ENCODE measurements around the gene PEX3.

PEX3 gene

DNA sequence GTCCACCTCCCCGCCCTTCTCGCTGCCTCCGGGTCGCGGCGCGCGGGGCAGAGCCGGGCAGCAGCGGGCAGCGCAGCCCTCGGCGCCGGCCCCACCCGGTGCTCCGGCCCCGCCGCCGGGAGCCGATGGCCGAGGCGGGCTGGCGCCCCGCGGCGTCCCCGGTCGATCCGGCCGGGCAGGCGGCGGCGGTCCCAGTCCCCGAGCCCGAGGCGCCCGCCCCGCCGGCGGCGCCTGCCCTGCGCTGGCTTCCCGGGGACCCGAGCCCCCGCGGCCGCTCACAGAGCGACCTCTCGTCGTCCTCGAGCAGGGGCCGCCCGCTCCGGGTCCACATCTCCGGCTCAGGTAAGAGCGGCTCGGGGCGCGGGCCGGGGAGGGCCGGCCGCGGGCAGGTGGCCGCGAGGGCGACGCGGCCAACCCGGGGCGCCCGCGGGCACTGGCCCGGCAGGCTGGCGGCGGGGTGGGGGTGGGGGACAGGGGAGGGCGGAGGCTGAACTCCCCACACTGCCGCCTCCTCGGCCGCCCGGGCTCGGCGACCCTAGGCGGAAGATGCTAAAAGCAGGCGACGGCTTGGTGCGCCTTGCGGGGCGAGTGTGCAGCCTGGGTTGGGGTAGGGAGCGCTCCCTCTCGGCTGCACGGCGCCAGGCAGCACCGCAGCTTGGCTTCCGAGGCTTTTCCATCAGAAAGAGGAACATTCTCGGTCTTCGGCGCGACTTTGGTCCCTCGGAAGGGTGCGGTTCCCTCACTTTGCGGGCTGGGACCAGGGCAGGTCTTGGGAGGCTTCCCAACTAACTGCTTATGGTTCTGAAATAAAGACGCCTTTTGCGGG is 86.5 kb downstream of the PEX3 start:
- Histone ChIP-seq H3K36me3 (ENCODE audit: control insufficient read depth in 2 of 2, insufficient read depth in 2 of 2, low read length in 2 of 2) (no peaks in the 10 kb centered on the region), H3K27me3 (ENCODE audit: control insufficient read depth in 2 of 2, insufficient read depth in 2 of 2, low read length in 2 of 2) (no peaks in the 10 kb centered on the region), H3K4me1 (ENCODE audit: control insufficient read depth in 2 of 2, insufficient read depth in 2 of 2, low read length in 2 of 2) (peaks cover 14 to 27% of the 10 kb centered on the region in 2 donors)

DNA sequence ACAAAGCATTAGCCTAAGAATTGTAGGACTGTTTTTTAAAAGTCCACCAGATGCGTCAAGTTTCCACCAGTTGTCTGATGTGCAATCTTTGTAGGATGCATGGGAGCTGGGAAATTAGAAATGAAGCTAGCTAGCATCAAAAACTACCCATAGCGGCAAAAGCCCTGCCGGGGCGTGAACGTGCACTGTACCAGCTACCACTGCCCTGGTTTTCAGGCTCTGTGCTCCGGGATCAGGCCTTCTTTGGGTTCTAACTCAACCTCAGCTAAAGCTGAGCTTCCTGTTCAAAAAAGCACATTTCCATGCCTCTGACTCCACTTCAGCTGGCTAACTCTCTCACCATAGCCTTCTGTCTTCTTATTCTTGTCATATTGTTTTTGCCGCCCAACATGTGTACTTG is 87.8 kb downstream of the PEX3 start:
- Histone ChIP-seq H3K9me3 (ENCODE audit: control insufficient read depth in 2 of 2, low read length in 2 of 2) (no peaks in the 10 kb centered on the region), H3K27me3 (ENCODE audit: control insufficient read depth in 2 of 2, insufficient read depth in 2 of 2, low read length in 2 of 2) (no peaks in the 10 kb centered on the region), H3K4me1 (ENCODE audit: control insufficient read depth in 2 of 2, insufficient read depth in 2 of 2, low read length in 2 of 2) (peaks cover 16 to 21% of the 10 kb centered on the region in 2 donors), H3K9ac (ENCODE audit: low read depth in 1 of 2, low read length in 2 of 2) (peak overlapping the region in 1 of 2 donors; percentile 5), H3K36me3 (ENCODE audit: control insufficient read depth in 2 of 2, insufficient read depth in 2 of 2, low read length in 2 of 2) (no peaks in the 10 kb centered on the region), H3K27ac (ENCODE audit: low read depth in 2 of 2, low read length in 2 of 2) (no peak overlapping the region), H3K4me3 (ENCODE audit: low read length in 2 of 2) (peak overlapping the region in 1 of 2 donors; percentile 34)

More for the DNA sequence above, 86.5 kb downstream of the PEX3 start:
- peak overlapping the region; percentile 71 to 78 for H3K4me3 ChIP-seq (ENCODE audit: low read length in 2 of 2)
- H3K9ac ChIP-seq (ENCODE audit: low read depth in 1 of 2, low read length in 2 of 2), result peak overlapping the region; percentile 71 to 75
- H3K27ac ChIP-seq (ENCODE audit: low read depth in 2 of 2, low read length in 2 of 2), result peak overlapping the region; percentile 81 to 89
- no peaks in the 10 kb centered on the region for H3K9me3 ChIP-seq (ENCODE audit: control insufficient read depth in 2 of 2, low read length in 2 of 2)

DNA sequence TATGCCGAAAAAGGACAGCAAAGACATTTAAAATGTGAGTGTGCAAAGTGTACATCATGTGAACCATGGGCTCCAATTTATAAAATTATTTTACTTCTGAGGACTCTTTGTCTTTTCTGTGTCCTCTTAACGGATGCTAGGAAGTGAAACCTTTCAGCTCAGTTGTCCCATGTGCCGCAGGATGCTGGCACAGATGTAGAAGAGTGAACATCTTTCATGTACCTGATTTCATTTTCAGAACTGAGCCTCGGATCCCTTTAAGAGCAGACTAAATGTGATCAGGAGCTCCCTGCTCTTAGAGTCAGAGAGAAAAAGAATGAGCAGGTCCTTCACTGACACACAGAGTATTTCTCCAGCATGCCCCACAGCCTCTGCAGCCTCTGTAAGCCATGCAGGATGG is 88.5 kb downstream of the PEX3 start:
- H3K9me3 ChIP-seq (ENCODE audit: control insufficient read depth in 2 of 2, low read length in 2 of 2), result no peaks in the 10 kb centered on the region
- H3K9ac ChIP-seq (ENCODE audit: low read depth in 1 of 2, low read length in 2 of 2), result no peak overlapping the region
- no peak overlapping the region for H3K4me3 ChIP-seq (ENCODE audit: low read length in 2 of 2)
- H3K27me3 ChIP-seq (ENCODE audit: control insufficient read depth in 2 of 2, insufficient read depth in 2 of 2, low read length in 2 of 2), result no peaks in the 10 kb centered on the region
- H3K27ac ChIP-seq (ENCODE audit: low read depth in 2 of 2, low read length in 2 of 2), result no peak overlapping the region
- H3K4me1 ChIP-seq (ENCODE audit: control insufficient read depth in 2 of 2, insufficient read depth in 2 of 2, low read length in 2 of 2), result peaks cover 21 to 26% of the 10 kb centered on the region in 2 donors
- no peaks in the 10 kb centered on the region for H3K36me3 ChIP-seq (ENCODE audit: control insufficient read depth in 2 of 2, insufficient read depth in 2 of 2, low read length in 2 of 2)

DNA sequence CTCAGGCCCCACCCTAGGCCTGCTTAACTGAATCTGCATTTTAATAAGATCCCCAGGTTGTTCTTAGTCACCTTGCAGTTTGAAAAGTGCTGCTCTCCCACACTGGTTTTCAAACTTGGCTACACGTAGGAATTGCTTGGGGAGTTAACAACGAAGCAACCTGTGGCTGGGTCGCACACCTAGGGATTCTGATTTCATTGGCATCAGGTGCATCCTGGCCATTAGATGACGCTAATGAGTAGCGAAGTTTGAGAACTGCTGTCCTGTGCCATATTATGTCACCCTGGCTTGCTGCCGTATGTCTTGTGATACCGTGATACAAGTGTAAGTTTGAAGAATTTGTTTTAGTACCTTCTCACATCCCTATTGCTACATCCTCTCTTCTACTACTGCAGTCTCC is 89.1 kb downstream of the PEX3 start:
- no peak overlapping the region for H3K9ac ChIP-seq (ENCODE audit: low read depth in 1 of 2, low read length in 2 of 2)
- H3K9me3 ChIP-seq (ENCODE audit: control insufficient read depth in 2 of 2, low read length in 2 of 2), result no peaks in the 10 kb centered on the region
- H3K27ac ChIP-seq (ENCODE audit: low read depth in 2 of 2, low read length in 2 of 2), result no peak overlapping the region
- peaks cover 21 to 31% of the 10 kb centered on the region in 2 donors for H3K4me1 ChIP-seq (ENCODE audit: control insufficient read depth in 2 of 2, insufficient read depth in 2 of 2, low read length in 2 of 2)
- no peaks in the 10 kb centered on the region for H3K36me3 ChIP-seq (ENCODE audit: control insufficient read depth in 2 of 2, insufficient read depth in 2 of 2, low read length in 2 of 2)
- H3K27me3 ChIP-seq (ENCODE audit: control insufficient read depth in 2 of 2, insufficient read depth in 2 of 2, low read length in 2 of 2), result no peaks in the 10 kb centered on the region
- no peak overlapping the region for H3K4me3 ChIP-seq (ENCODE audit: low read length in 2 of 2)

DNA sequence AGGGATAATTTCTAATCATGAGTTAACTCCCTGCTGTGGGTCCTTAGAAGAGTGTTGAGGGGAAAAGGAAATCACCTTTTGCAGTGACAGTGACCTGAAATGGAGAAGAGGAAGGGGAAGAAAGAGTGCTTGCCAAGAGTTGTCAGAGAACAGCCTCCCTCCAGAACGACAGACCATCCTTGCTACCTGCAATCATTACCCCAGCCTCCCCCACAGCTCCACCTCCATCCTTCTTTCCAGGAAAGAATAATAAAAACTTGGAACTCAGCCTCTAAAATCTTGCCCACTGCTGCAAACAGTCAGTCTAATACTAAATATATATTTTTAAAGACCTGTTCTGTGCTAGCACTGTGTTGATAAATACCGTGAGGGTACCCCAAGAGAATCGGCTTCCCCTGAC is 89.6 kb downstream of the PEX3 start:
- Histone ChIP-seq H3K9ac (ENCODE audit: low read depth in 1 of 2, low read length in 2 of 2) (no peak overlapping the region), H3K4me1 (ENCODE audit: control insufficient read depth in 2 of 2, insufficient read depth in 2 of 2, low read length in 2 of 2) (peaks cover 17 to 29% of the 10 kb centered on the region in 2 donors), H3K27ac (ENCODE audit: low read depth in 2 of 2, low read length in 2 of 2) (no peak overlapping the region), H3K4me3 (ENCODE audit: low read length in 2 of 2) (no peak overlapping the region), H3K9me3 (ENCODE audit: control insufficient read depth in 2 of 2, low read length in 2 of 2) (no peaks in the 10 kb centered on the region), H3K36me3 (ENCODE audit: control insufficient read depth in 2 of 2, insufficient read depth in 2 of 2, low read length in 2 of 2) (no peaks in the 10 kb centered on the region), H3K27me3 (ENCODE audit: control insufficient read depth in 2 of 2, insufficient read depth in 2 of 2, low read length in 2 of 2) (no peaks in the 10 kb centered on the region)

Measured in mucosa of rectum (tissue), 2 donors.